Subcutaneous adipose tissue (tissue), 4 donors: ENCODE data around the gene IL34. TPM values are rescaled to one million over a fixed set of nuclear protein-coding genes. Genes with fewer than 3 reads are reported as not detected.

Experiments
- CTCF ChIP-seq: fragments of 450-650 bp; IDR thresholded peaks from one replicate; pipeline ENCODE4 v1.5.1; 2016; ENCODE audit warnings: low read depth, mild to moderate bottlenecking, control low read depth, antibody characterized with exemption, moderate library complexity
- total RNA-seq, 4 donors: library from RNA; depleted of rRNA; stranded (reverse); fragments of >200 nt; gene quantifications; one replicate each; pipeline ENCODE4 v1.1.0, GENCODE V29; 2016

The IL34 gene
- total RNA-seq, 4 donors from 2014 or later: 1.5 TPM; not detected in 3

DNA sequence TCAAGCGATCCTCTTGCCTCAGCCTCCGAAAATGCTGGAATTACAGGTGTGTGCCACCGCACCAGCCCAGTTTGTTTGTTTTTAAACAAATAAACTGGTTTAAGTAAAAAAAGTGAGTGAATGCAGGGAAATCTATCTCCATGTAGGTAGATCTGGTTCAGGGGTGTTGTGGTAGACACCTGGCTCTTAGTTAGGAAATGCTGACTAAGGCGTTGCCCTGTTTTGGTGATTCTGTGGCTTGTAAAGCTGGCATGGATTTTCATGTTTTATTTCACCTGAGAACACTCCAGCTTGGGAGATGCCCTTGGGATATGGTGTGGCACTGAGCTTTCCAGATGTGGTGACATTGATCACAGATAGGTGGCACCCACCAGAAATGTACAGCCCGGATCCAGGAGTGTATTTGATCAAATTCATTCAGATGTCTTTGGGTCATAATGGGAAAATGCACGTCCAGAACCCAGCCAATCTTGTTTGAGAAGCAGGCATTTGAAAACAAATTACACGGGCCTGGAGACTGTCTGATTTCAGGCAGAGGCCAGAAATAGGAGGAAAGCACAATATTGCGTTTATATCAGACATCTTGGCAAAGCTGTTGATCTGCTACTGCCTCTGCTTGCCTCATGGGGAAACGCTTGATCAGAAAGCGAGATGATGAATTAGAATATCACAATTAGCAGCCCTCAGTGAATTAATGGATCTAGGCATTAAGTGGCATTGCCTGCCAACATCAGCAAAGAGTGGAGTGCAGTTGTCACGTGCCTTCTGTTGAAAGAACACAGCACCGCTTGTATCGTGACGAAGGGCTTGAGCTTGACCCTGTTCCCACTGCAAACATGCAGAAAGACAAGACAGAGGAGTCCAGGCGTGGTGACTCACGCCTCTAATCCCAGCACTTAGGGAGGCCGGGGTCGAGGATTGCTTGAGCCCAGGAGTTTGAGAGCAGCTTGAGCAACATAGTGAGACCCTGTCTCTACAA lies 7.3 kb upstream of the IL34 start:
- no peak for TF ChIP-seq CTCF

DNA sequence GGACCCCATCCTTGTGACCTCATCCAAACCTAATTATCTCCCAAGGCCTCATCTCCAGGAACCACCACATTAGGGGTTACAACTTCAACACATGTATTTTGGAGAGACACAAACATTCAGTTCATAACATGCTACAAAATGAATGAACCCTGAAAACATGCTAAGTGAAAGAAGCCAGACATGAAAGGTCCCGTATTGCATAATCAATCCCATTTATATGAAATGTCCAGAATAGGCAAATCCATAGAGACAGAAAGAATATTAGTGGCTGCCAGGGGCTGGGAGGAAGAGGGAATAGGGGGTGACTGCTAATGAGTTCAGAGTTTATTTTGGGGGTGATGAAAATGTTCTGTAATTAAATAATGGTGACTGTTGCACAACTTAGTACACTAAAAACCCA lies 3.7 kb upstream of the IL34 start:
- TF ChIP-seq CTCF: no peak

DNA sequence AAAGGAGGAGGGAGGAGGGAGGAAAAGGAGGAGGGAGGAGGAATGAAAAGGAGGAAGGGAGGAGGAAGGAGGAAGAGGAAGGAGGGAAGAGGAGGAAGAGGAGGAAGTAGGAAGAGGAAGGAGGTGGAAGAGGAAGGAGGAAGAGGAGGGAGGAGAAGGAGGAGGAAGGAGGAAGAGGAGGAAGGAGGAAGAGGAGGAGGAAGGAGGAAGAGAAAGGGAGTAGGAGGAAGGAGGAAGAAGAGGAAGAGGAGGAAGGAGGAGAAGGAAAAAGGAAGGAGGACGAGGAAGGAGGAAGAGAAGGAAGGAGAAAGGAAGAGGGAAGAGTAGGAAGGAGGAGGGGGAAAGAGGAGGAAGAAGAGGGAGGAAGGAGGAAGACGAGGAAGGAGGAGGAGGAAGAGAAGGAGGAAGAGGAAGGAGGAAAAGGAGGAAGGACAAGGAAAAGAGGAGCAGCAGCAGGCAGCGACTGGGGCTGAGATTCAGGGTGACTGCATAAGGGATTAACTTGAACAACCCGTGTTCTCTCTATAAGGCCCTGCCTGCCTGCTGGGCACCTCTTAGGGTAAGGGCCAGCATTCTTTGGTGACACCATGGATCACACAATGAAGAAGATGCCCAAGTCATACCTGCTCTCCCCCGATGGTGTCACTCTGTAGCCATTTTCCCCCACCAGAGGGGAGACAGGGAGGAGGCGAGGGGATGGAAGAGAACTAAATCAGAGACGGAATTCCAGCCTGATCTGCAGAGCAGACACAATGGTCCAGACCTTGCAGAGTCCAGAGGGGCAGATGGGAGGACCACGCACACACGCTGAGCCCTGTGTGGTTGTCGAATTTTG lies 1.4 kb upstream of the IL34 start:
- TF ChIP-seq CTCF: no peak

GRCh38 chr16:70647441-70648359 lies 1.3 kb downstream of the IL34 start:
- TF ChIP-seq CTCF: no peak

DNA sequence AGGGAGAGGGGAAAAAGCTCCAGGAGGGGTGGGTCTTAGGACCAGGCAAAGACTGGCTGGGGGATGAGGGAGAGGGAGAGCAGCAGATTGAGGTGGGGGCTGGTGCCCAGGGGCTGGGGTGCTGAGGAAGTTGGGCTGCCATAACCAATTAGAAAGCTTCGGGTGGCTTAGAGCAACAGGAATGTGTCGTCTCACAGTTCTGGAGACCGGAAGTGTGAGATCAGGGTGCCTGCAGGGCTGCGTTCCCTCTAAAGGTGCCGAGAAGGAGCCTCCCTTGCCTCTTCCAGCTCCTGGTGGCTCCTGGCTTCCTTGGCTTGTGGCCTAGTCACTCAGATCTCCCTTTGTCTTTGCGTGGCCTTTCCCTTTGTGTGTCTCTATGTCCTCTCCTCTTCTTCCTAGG lies 2.2 kb downstream of the IL34 start:
- TF ChIP-seq CTCF: no peak

DNA sequence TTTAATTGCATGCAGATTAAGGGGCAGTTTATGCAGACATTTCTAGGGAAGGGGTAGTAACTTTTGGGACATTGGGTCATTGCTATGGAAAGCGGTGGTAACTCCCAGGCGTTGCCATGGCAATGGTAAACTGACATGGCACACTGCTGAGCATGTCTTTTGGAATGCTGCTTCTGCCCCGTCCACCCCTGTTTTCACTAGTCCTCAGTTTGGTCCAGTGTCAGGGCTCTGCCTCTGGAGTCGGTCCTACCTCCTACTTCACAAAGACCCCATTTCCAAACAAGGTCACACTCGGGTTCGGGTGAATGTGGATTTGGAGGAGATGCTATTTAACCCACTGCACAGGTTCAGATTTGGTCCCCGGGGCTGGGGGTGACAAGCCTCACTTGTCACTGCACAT lies 2.9 kb downstream of the IL34 start:
- no peak for TF ChIP-seq CTCF
